NAMALWA (cell line): ENCODE results near the gene AIG1.

Source experiments
- DNase-seq: peaks from one replicate; pipeline ENCODE4 v3.0.0-alpha.2; 2015; ENCODE audit warnings: low spot score

The AIG1 gene

GRCh38 chr6:143372199-143372882 lies 311.7 kb downstream of the AIG1 start:
- no peak for DNase-seq

GRCh38 chr6:143374014-143374413 lies 313.3 kb downstream of the AIG1 start:
- DNase-seq: no peak

- no peak for DNase-seq
Observed at GRCh38 chr6:143375022-143375585, 314.4 kb downstream of the AIG1 start.

GRCh38 chr6:143376375-143376774 lies 315.7 kb downstream of the AIG1 start:
- no peak for DNase-seq

- DNase-seq: no peak
Observed at GRCh38 chr6:143376861-143377260, 316.2 kb downstream of the AIG1 start.

- DNase-seq: no peak
Observed at GRCh38 chr6:143385636-143386035, 324.9 kb downstream of the AIG1 start.

GRCh38 chr6:143390278-143390677 lies 329.6 kb downstream of the AIG1 start:
- DNase-seq: no peak
